ENCODE measurements around the gene CCR5.

Gene CCR5

DNA sequence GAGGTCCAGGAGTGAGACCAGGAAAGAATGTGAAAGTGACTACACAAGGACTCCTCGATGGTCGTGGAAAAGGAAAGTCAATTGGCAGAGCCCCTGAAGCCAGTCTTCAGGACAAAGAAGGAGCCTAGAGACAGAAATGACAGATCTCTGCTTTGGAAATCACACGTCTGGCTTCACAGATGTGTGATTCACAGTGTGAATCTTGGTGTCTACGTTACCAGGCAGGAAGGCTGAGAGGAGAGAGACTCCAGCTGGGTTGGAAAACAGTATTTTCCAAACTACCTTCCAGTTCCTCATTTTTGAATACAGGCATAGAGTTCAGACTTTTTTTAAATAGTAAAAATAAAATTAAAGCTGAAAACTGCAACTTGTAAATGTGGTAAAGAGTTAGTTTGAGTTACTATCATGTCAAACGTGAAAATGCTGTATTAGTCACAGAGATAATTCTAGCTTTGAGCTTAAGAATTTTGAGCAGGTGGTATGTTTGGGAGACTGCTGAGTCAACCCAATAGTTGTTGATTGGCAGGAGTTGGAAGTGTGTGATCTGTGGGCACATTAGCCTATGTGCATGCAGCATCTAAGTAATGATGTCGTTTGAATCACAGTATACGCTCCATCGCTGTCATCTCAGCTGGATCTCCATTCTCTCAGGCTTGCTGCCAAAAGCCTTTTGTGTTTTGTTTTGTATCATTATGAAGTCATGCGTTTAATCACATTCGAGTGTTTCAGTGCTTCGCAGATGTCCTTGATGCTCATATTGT, 10.8 kb upstream of the CCR5 start:
- peak; percentile 13 for DNase-seq

DNA sequence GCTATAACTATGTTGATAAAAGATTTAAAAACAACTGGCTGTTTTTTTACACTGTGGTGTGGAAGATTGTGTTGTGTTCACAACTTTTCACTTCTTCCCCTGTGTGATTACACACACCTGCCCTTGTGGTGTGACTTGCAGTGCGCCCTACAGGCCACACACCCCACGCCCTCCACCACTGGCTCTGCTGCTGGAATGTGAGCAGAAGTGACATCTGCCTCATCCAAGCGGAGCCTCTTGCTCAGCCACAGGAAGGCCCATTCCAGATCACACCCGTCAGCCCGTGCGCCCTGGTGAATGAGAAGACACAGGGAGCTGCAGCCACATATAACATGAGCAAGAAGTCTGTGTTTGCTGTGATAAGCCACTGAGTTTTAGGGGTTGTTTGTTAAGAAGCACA, 9.8 kb upstream of the CCR5 start:
- DNase-seq: peak; percentile 21

DNA sequence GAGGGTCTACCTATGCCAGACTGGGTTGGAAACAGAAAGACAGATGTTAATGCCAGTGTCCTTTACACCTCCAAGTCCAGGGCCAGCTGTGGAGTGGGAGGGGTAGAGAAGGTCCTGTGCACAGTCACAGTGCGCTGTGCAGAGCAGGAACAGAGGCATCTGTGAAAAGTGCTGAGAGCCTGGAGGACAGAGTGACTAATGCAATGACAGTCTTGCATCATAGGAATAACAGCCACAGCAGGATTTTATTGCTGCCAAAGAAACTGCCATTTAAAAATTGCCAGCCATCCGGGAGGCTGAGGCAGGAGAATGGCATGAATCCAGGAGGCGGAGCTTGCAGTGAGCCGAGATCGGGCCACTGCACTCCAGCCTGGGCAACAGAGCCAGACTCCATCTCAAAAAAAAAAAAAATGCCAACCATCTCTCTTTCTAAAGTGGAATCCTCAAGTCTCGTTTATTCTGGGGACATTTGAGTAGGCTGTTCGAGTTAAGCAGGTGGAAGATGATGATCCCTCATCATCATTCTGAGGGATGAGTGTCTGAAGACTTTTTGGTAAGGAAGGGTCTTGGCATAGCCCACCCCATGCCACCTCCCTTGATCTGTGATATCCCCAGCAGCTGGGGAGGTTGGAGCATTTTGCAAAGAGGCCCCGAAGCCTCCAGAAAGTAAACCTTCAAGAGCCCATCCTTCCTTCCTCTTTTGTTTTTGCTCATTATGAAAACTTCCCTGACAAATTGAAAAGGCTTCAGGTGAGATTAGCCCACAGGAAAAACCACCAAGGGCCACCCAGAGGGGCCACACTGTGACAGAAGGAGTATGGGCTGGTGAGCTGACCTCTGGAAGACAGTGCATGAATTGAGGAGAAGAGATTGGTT, 9.1 kb upstream of the CCR5 start:
- no peak for DNase-seq

GRCh38 chr3:46365041-46365440, 5.7 kb upstream of the CCR5 start:
- DNase-seq: no peak

GRCh38 chr3:46365737-46366524, 4.8 kb upstream of the CCR5 start:
- DNase-seq: no peak

GRCh38 chr3:46367811-46368210, 2.9 kb upstream of the CCR5 start:
- no peak for DNase-seq

DNA sequence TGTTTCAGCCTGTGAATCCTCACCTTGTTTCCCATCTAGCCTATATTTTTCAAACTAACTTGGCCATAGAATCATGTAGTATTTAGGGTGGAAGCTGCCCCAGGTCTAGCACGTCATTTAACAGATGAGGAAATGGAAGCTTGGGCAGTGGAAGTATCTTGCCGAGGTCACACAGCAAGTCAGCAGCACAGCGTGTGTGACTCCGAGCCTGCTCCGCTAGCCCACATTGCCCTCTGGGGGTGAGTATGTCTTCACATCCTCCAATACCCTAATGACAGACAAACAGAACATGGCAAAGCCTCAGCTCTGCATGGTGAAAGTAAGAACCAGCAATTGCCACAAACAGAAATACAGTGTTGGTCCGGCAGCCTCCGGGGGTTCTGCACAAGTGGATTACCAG, 2.2 kb upstream of the CCR5 start:
- DNase-seq: peak; percentile 63

- DNase-seq: no peak
These were observed 1.6 kb upstream of the CCR5 start for GRCh38 chr3:46369151-46369550.

DNA sequence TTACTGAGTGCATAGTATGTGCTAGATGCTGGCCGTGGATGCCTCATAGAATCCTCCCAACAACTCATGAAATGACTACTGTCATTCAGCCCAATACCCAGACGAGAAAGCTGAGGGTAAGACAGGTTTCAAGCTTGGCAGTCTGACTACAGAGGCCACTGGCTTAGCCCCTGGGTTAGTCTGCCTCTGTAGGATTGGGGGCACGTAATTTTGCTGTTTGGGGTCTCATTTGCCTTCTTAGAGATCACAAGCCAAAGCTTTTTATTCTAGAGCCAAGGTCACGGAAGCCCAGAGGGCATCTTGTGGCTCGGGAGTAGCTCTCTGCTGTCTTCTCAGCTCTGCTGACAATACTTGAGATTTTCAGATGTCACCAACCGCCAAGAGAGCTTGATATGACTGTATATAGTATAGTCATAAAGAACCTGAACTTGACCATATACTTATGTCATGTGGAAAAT, 1.0 kb upstream of the CCR5 start:
- peak; percentile 54 for DNase-seq

DNA sequence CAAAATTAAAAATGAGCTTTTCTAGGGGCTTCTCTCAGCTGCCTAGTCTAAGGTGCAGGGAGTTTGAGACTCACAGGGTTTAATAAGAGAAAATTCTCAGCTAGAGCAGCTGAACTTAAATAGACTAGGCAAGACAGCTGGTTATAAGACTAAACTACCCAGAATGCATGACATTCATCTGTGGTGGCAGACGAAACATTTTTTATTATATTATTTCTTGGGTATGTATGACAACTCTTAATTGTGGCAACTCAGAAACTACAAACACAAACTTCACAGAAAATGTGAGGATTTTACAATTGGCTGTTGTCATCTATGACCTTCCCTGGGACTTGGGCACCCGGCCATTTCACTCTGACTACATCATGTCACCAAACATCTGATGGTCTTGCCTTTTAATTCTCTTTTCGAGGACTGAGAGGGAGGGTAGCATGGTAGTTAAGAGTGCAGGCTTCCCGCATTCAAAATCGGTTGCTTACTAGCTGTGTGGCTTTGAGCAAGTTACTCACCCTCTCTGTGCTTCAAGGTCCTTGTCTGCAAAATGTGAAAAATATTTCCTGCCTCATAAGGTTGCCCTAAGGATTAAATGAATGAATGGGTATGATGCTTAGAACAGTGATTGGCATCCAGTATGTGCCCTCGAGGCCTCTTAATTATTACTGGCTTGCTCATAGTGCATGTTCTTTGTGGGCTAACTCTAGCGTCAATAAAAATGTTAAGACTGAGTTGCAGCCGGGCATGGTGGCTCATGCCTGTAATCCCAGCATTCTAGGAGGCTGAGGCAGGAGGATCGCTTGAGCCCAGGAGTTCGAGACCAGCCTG, 984 bp downstream of the CCR5 start:
- DNase-seq: no peak

DNA sequence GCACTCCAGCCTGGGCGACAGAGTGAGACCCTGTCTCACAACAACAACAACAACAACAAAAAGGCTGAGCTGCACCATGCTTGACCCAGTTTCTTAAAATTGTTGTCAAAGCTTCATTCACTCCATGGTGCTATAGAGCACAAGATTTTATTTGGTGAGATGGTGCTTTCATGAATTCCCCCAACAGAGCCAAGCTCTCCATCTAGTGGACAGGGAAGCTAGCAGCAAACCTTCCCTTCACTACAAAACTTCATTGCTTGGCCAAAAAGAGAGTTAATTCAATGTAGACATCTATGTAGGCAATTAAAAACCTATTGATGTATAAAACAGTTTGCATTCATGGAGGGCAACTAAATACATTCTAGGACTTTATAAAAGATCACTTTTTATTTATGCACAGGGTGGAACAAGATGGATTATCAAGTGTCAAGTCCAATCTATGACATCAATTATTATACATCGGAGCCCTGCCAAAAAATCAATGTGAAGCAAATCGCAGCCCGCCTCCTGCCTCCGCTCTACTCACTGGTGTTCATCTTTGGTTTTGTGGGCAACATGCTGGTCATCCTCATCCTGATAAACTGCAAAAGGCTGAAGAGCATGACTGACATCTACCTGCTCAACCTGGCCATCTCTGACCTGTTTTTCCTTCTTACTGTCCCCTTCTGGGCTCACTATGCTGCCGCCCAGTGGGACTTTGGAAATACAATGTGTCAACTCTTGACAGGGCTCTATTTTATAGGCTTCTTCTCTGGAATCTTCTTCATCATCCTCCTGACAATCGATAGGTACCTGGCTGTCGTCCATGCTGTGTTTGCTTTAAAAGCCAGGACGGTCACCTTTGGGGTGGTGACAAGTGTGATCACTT, 2.0 kb downstream of the CCR5 start:
- DNase-seq: peak; percentile 14

- no peak for DNase-seq
These were observed 4.0 kb downstream of the CCR5 start for GRCh38 chr3:46374755-46375154.

GRCh38 chr3:46375218-46375617, 4.5 kb downstream of the CCR5 start:
- DNase-seq: no peak

- DNase-seq: no peak
These were observed 5.1 kb downstream of the CCR5 start for GRCh38 chr3:46375814-46376213.

- peak; percentile 57 for DNase-seq
These were observed 7.7 kb downstream of the CCR5 start for GRCh38 chr3:46378426-46378942.

DNA sequence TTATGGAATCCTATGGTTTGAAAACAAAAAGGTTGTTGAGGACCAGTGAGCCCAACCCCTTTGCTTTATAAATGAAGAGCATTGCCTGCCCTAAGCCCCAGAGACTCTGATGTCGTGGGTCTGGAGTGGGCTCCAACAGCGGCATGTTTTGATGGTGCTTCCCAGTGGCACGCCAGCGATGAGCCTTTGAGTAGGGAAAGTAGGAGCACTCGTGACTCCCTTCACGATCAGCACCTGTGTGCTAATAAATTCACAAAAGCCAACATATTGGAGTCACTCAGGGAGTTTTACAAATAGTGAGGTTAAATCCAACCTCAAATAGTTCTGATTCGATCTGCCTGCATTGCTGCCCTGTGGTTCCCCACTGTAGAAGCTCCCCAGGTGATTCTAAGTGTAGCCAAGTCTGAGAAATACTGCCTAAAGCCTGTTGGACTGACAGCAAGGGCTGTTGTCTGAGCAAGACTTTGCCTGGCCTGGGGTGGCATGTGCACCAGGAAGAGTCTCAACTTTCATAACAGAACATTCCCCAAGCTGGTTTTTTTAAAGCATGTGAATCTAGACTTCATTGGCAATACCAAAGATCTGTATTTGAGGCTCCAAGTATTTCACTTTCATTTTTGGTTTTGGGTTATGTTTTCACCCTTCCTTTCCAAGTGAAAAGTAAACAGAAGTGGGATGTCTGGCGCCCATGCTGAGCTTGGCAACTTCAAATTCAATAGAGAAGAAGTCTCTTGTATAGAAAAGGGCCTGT, 9.9 kb downstream of the CCR5 start:
- DNase-seq: no peak

DNA sequence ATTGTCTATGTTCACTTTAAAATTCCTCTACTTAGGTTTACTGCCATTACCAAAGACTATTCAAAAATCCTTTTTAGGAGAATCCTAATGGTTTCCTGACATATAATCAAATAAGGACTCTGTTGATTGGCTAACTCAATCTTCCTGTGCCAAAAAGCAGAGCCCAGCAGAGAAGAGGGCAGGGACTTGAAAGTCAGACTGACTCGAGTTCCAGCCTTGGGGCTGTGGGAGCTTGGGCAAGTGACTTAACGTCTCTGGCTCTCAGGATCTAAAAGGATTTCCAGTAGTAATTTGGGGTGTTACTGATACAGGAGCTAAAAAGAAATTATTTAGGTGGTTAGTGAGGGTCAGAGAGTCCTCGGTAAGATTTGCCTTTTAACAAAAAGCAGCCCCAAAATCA, 10.9 kb downstream of the CCR5 start:
- no peak for DNase-seq

- DNase-seq: no peak
These were observed 12.6 kb downstream of the CCR5 start for GRCh38 chr3:46383211-46383950.

- DNase-seq: no peak
These were observed 13.2 kb downstream of the CCR5 start for GRCh38 chr3:46383951-46384330.

GRCh38 chr3:46386205-46386604, 15.5 kb downstream of the CCR5 start:
- DNase-seq: no peak
